Limb (tissue), 2 donors: Measurements from ENCODE around the gene GPHB5.
A peak's percentile ranks its signal among the peaks of the same experiment; 100 is the strongest.
"Not testable (repeated sequence)": the region's sequence is repeated elsewhere in the genome, so short reads cannot be mapped to it uniquely, and the experiment has no call there.

Experiments
- DNase-seq, 2 donors: peaks; one replicate each; pipeline ENCODE4 v3.0.0-alpha.2; 2016; ENCODE audit errors: extremely low spot score in 2 of 2

The GPHB5 gene

DNA sequence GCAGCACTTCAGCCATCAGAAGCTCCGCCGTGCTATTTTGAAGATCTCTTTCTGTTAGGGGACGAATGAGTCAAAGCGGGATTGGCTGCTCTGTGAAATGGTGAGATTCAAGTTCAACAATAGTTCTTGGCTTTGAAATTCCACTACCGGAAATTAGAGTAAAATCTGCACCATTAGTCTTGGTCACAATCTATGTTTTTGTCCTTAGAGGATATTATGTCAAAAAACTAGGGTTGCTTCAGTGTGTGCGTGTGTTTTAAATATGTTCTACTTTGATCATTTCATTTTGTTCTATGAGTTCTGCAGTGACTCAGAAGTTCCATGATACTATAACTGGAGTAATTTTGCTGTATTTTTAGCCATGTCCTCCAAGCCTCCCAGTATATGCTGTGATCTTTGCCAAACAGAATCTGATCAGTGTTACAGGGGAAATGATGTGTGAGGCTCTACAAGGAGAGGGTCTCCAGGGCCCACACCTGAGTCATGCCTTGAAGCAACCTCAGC, 22.6 kb downstream of the GPHB5 start:
- DNase-seq, result peak in 1 of 2 donors; percentile 63

DNA sequence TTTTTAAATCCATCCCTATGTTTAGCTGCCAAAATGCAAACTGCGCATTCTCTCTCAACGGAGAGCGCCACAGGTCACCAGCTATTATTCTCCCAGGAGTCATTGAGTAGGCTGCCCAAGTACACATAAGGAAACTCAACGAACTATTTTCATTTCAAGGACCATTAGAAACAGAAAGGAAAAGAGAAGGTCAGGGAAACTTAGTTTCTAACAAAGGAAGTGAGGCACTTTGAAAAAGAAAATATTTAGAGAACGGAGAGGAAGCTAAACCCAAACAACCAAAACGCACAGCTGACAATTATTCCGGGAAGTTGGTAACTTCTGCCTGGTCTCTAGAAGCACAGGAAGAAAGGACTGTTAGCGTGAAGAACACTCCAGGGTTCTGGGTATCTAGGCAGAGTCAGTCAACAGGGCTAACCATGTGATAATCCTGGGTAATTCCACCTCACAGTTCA, 23.5 kb downstream of the GPHB5 start:
- DNase-seq, result no peak

DNA sequence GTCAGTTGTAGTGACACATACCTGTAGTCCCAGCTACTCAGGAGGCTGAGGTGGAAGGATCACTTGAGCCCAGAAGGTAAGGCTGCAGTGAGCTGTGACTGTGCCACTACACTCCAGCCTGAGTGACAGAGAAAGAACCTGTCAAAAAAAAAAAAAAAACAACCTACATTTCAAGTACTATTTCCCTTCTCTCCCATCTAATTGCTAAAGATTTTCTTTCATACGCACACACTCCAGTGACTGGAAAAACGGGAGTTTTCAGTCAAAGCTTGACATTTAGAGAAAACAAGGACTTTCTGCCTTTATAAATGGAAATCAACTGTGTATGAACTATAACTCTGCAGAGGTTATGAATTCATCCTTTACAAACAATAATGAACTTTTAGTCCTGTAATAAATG, 25.9 kb downstream of the GPHB5 start:
- DNase-seq, result no peak

DNA sequence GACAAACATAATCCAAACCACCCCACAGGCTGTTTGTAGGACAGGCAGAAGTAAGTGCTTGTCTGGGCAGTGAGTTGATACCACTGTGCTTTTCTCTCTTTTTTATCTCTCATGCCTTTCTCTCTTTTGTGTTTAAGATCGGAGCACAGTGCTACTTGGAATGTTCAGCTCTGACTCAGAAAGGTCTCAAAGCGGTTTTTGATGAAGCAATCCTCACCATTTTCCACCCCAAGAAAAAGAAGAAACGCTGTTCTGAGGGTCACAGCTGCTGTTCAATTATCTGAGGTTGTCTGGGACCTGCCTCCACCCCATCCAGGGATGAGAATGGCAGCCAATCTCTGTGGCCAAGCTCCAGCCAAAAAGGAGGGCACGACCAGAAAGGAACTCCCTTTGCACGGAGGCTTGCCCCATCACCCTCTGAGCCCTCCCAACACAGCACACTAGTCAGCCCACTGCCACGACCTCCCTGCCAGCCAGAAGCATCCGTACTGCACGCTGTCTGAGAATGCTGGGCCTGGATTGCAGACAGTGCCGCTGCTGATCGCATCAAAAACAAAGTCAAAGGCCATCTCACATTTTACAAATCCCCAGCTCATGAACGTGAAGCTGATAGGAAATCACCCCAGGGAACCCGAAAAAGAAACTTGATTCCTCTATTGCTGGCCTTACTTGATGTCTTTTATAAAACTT, 27.8 kb downstream of the GPHB5 start:
- no peak for DNase-seq

DNA sequence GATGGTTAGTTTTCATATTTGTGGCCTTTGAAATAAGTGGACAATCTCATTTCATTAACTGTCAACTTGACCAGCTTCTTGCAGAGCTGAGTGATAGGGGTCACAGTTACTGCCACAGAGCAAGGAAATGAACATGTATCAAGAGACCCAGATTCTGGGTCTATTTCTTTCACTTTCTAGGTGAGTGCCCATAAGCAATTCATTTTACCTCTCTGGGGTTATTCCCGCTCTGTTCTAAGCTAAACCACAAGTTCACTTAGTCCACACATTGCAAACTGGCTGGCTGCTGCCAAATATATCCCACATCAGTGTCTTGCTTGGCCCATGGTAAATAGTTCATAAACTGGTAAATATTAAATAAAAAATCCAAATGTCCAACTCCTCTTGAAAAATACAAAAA, 29.9 kb downstream of the GPHB5 start:
- no peak for DNase-seq

DNA sequence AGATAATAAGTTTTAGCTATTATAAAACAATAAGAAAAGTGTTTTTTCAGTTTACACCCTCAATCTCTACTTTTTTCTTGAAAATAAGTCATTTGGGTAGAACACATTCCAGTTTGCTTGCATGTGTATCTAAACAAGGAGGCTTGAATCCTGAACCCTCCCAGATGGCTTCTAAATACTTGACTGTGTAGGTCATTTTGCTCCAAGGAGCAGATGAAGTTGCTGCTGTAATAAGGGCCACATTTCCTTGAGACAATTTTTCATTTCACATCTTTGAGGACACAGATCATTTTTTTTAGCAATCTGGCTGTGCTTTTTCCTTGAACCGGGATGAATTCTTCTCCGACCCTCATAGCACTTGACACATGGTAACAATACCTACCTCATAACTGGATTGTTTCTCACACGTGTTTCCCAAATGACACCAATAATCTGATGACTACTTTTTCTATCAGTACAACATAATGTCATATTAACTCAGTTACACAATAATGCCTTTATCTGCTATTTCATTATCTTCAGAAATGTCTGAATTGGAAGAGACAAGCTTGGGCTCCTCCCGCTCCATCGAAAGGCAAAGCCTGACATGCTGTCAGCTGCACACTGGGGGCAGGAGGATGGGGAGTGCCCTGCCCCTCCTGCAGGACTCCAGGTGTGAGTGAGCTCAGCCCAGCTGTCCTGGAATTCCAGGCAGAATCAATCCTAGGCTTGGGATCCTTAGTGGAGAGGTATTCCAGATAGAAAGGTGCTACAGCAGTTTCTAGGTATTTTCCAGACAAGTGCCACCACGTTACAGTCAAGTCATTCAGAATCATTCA, 30.9 kb downstream of the GPHB5 start:
- no peak for DNase-seq

DNA sequence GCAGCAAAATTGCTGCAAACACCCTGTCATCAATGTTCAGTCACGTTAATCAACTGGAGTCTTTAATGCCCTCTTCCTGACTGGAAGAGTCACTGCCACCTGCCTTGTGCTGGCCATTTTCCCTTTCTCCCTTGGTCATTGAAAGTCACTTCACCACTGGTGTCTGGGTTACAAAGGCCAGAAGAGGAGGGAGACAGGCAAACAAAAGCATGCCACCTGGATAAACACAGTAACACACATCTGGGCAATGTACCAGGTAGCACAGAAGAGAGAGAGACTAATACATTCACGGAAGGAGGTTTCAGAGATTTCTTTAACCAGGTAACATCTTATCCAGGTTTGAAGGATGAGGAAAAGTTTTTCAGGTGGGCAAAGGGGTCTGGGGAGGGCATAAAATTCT, 32.7 kb downstream of the GPHB5 start:
- DNase-seq, result no peak

DNA sequence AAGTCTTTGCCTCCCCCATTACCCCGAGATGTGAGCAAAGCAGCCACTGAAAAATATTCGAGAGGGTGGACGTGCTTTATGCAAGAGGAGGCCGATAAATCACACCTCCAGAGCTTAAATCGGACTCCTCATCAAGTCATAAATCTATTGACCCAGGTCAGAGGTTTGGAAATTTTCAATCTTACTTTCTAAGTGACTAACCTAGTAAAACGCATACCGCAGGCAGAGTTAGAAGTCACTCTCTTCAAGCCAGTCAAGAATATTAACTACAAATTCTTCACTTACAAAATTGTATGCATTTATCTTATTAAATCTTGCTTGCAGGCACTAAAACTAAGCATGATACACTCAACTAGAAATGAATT, 34.9 kb downstream of the GPHB5 start:
- no peak for DNase-seq

DNA sequence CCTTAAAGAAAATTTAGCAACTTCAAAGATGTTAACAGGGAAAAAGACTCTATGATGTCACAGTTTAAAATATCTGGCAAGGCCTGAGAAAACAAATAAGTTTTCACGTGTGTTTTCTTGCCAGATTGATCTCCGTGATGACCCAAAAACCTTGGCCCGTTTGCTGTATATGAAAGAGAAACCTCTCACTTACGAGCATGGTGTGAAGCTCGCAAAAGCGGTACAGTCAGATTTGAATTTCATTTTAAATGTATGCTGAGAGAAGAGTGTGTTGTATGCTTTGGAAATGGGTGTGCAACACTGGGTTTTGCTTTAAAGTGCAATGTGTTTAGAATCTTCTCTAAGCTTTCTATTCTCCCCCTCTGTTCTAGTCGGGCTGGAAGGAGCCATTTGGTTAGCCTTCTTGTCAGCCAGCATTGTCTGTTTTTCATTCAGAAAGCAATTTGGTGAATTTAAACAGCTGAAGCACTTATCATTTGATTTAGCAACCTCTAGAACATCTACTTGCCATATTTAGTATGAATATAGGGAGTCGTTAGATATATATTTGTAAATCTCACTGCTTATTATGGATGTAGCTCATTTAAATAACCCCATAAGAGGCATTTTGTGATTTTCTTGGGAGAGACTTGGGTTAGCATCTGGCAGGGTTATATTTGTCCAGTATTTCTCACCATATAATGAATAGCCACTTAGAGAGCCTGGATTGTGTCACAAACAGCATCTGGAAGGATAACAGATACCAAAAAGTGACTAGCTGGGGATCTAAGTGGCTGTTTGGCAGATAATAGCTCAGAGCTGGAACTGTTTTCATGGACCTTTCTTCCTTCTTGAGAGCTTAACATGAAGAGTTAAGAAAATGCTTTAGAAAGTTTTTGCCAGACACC, 35.5 kb downstream of the GPHB5 start:
- DNase-seq, result no peak

DNA sequence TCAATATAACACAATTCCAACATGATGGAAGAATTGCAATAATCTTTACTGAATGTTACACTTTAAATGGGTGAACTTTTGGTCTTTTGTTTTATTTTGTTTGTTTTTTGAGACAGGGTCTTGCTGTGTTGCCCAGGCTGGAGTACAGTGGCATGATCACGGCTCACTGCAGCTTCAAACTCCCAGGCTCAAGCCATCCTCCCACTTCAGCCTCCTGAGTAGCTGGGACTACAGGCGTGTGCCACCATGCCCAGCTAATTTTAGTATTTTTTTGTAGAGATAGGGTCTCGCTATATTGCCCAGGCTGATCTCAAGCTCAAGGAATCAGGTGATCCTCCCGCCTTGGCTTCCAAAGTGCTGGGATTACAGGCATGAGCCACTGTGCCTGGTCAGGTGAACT, 38.8 kb downstream of the GPHB5 start:
- not testable (repeated sequence) for DNase-seq

DNA sequence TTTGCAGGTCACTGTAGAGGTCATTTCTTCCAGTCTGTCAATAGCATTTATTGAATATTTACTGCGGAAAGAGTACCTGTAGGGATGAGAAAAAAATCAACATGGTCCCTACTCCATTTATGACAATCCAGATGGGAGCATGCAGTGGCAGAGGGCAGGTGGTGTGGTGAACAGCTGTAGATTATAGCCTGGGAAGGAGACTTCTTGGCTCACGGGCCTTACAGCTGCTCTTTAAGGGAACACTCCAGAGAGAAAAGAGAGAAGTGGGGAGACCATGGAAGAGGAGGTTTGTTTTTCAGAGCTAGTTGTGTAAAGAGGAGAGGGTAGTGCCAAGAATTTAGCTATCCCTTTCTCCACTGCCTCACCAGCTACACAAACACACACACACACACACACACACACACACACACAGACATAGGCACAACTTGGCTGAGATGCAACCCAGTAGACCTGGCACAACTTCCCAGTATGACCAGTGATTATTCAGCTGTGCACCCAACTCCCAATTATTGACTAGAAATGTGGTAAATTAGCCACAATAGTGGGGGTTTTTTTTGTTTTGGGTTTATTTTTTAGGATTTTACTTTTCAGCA, 41.0 kb downstream of the GPHB5 start:
- DNase-seq, result no peak

DNA sequence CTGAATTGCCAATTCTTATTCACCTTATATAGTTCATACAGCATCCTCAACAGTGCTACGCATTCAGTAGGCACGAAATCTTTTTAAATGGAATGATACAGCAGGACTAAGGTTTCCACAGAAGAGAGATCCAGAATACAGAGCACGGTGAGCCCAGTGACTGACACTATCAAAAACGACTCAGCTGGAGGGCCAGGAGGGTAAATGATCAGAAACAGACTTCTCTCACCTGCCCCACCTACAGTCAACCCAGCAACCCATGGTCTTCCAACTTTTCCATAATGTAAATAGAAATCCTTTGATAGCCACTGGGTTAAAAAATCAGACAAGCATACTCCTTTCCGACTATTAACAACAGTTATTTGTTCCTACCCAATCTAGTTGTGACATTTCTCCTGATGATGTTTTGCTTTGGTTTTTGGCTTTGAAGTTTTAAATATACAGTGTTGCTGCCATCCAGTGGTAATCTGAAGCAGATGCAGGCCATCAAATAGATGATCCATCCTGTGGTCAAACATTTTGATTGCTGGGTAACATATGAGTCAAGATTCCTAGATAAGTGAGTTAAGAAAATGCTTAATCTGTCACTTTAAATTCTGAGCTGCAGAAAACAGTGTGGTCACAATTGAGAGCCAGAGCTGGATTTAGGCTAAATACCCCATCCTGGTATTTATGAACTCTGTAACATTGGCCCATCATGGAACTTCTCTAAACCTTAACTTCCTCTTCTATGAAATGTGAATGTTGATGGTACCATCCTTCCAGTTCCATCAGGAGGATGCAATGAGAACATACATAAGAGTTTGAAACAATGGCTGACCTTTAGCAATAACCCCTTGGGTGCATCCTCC, 42.0 kb downstream of the GPHB5 start:
- peak in 1 of 2 donors; percentile 72 for DNase-seq

DNA sequence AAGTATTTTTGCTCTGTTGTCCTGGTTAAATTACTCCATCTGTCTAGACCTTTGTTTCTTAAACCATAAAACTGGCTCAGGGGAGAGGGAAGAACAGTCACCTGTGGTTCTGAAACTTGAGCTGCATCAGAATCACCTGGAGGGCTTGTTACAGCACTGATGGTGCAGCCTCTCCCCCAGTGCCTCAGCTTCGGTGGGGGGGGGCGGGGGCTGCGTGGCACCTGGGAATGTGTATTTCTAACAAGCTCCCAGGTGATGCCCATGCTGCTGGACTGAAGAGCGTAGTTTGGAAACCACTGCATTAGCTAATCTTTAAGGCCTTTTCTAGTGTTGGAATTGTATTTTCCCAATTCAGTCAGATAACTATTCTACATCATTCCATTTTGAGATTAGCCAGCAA, 42.7 kb downstream of the GPHB5 start:
- no peak for DNase-seq

DNA sequence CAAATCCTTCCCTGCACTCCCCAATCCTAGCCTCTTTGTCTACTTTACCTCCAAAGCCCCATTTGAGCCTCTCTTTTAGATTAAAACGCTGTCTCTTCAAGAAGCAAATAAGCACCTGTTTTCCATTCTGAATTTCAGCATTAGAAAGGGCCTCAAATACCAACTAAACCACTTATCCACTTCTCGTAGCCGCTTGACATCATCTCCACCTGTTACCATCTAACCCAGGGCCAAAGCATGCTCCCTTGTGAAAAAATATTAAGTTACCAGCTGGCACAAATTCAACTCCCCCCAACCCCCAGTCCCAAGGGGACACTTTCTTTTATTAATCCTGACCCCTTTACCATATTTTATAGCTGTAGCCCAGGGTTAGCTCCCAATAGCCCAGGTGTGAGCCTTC, 43.1 kb downstream of the GPHB5 start:
- no peak for DNase-seq

DNA sequence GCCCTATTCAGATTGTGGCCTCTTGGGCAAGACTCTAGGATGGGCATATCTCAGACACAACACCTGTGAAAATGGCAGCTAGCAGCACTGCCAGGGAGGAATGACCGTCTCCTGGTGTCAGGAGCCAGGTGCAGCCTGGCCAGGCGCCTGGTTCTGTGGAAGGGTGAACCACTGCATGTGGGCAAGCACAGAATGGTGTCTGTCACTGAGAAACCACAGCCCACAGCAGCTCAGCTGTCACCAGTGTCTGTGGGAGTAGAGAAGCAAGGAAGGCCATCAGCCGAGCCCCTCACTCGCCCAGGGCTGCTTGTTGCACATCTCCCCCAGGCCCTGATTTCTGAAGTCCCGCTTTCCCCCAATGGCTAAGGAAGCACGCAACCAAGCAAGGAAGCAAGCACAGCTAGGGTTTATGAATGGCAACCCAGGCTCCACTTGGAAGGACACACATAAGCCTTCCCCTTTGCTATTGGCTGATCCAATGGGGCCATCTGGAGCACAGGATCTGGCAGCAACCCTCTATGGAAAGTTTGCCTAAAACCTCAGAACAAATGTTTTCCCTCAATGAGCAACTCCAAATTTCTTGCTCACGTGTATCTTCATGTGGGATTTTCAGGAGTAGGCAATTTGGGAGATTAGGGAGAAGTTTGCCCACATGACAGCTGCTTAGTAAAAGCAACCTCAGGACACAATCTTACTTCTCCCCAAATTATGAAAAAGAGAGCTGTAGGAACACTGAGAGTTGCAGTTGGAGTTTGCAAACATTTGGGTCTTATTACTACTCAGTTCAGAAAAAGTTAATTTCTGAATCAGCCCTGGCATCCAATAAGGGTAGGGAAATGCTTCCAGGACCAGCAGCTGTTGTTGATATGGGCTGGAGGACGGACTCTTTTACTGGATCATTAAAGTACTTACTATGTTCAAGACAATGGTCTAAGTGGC, 44.7 kb downstream of the GPHB5 start:
- no peak for DNase-seq

DNA sequence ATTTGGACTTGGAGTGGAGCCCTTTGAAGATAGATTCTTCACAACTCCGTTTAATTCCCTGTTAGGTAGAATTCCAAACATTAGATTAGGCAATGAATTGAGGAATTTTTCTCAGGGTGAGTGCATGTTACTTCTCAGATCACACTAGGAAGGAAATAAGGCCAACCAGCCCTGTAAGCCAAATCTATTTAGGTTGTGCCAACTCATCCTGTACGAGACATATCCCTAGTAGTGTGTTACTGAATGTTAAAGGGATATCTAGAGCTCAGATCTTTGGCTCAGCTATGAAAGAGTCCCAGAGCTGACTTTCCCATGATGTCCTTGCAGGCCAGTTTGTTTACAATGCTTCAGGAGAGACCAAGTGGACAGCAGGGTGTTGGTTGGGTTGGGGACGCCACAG, 45.6 kb downstream of the GPHB5 start:
- DNase-seq, result no peak

DNA sequence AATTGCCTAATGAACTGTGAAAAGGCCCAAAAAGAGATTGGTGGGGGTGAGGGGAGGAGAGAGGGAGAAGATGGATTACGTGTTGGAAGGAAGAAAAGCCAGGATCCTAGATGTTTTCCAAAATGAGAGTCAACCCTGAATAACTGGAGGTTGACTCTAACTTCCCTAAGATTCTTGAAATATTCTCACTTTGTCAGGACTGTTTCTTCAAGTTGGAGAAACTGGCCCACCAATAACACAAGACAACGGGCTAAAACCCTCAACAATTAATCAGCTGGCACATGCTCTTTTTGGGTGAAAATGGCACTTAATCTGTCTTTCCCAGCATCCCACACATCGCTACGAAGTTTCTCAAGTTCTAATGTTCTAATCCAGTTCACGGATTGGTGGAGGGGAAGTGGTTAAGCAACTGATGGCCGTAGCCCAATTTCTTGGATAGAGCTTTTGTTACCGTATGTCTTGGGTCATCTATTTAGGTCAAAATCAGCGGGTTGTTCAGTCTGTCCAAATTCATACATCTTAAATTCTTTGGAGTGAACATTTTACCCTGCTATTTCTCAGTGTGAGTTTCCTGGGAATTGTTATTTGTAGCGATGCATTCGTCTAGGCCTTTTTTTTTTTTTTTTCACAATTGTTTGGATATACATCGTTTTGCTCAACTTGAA, 49.0 kb downstream of the GPHB5 start:
- DNase-seq, result no peak

DNA sequence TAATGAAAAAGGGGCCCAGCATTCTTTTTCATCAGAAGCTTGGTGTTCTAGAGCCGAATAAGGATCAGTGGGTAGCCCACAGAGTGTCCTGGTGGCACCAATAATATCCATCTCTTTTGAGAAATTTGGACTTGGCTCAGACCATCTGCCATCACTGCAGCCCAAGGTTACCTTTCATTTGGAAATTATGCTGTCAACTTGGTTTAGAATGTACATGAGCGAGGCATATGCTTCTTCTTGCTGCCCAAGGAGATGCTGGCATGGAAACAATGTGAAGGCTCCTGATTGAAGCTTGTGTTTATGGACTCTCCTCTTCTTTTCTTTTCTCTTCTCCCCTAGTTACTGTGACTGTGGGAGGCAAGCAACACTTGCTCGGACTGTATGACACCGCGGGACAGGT, 50.0 kb downstream of the GPHB5 start:
- DNase-seq, result no peak

DNA sequence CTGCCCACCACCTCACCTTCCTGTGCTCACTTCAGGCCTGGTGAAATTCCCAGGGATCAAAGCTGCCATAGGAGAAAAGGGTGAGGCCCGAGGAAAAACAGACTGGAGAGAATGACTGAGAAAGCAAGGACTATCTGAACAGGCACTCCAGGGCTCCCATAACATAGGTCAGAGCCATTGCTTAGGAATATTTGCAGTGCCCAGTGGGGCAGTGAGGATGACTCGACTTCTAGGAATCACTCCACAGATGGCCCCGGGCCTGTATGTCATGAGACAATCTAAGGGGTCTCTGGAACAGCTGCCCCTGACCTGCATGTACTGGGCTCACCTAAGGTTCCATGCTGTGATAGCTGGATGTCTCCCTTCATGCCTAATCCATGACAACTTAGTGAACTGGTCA, 51.6 kb downstream of the GPHB5 start:
- no peak for DNase-seq
